HG02884 (cell line): ENCODE results near the gene H2AZ2.

Source experiments
- ATAC-seq: cut with Tn5 transposase; IDR thresholded peaks from one replicate; pipeline ENCODE4 v1.9.1; 2021; ENCODE audit warnings: mild to moderate bottlenecking, moderate library complexity; ENCODE audit not compliant: unreplicated experiment

The H2AZ2 gene

GRCh38 chr7:44847920-44848634 lies at the start of gene H2AZ2:
H2AZ2 (minus strand) TSS chr7:44848087; CDS start chr7:44847971, 116 bp downstream.
- peak; percentile 88 for ATAC-seq

DNA sequence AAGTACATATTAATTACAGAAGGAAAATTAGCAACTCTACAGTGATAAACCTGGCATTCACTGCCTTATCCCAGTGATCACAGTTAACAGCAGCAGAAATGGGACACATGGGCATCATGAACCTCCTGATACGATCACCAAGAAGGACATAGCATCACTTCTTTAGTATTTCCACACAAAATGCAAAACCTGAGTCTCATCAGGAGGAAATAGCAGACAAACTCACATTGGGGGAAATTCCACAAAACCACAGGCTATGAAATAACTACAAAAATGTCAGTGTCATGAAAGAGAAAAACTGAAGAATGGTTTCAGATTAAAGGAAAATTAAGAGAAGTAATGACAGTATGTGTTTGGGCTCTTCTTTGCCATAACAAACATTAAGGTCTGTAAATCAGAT lies 49.4 kb upstream of the H2AZ2 start:
- ATAC-seq: no peak

GRCh38 chr7:44894888-44895580 lies 47.1 kb upstream of the H2AZ2 start:
- no peak for ATAC-seq

DNA sequence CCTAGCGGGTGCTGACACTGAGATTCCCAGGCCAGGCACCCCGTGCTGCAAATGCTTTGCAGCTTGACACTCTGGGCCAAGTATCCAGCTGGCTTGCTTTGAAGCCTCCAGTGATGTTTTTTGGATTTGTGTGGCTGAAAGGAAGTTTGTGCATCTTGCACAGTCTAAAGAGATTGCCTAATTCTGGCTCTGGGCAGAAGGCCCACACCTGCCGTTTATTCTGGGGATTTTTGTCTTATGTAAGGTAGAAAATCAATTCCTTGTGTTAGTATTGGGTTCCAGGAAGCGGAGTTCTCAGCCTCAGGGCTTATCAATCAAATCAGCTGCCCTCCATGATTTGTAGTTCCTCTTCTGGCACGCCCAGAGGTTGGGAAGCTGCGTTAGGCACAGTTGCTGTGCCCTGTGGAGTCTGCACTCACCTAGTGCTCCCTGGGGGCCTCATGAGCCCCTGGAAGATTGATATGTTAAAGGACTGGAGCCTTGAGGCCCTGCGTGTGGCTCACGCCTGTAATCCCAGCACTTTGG lies 45.9 kb upstream of the H2AZ2 start:
- no peak for ATAC-seq

DNA sequence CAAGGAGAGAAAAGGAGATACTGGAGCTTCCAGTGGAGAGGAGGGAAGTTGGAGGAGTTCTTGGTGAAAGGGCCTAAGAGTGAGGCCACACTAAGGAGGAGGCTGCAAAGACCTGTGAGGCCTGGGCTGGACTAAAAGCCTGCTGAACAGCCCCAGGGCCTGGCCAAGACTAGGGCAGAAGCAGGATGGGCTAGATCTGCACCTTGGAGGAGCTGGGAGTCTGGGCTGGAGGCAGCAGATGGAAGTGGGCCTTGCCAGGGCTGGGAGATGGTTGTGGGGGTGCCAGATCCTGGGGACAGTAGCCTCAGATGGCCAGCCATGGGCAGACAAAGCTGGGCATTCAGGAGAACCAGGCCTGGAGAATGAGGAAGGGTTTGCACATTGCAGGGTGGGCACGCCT lies 43.9 kb upstream of the H2AZ2 start:
- ATAC-seq: no peak

DNA sequence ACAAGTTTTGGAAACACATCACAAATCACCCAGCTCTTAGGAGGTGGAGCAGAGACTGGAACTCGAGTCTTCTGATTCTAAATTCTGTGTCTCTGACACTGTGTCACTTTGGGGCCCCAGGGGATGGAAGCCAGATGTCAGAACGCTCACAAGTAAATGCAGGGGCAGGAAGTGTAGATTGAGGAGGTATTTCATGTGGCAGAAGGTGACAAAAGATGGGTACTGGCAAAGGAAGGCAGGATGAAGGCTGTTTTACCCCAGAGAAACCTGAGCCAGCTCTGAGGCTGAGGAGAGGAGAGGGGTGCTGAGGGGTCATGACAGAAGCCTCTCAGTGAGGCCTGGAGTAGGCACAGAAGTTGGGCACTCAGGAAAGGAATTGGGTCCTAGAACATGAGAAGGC lies 43.5 kb upstream of the H2AZ2 start:
- ATAC-seq: no peak

- no peak for ATAC-seq
Observed at GRCh38 chr7:44889086-44889781, 41.3 kb upstream of the H2AZ2 start.

DNA sequence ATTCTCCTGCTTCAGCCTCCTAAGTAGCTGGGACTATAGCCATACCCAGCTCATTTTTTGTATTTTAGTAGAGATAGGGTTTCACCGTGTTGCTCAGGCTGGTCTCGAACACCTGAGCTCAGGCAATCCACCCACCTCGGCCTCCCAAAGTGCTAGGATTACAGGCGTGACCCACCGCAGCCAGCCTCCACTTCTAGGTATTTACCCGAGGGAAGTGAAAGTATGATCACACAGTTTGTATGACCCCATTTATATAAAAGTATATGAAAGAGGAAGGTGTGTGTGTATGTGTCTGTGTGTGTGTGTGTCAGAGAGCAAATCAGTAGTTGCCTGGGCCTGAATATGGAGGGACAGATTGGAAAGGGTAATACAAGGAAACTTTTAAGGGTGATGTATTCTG lies 39.4 kb upstream of the H2AZ2 start:
- no peak for ATAC-seq

- peak; percentile 83 for ATAC-seq
Observed at GRCh38 chr7:44885394-44886317, 37.8 kb upstream of the H2AZ2 start, which contains the start of gene PURB. PURB (minus strand) TSS chr7:44885530; CDS start chr7:44885348, 182 bp downstream.

DNA sequence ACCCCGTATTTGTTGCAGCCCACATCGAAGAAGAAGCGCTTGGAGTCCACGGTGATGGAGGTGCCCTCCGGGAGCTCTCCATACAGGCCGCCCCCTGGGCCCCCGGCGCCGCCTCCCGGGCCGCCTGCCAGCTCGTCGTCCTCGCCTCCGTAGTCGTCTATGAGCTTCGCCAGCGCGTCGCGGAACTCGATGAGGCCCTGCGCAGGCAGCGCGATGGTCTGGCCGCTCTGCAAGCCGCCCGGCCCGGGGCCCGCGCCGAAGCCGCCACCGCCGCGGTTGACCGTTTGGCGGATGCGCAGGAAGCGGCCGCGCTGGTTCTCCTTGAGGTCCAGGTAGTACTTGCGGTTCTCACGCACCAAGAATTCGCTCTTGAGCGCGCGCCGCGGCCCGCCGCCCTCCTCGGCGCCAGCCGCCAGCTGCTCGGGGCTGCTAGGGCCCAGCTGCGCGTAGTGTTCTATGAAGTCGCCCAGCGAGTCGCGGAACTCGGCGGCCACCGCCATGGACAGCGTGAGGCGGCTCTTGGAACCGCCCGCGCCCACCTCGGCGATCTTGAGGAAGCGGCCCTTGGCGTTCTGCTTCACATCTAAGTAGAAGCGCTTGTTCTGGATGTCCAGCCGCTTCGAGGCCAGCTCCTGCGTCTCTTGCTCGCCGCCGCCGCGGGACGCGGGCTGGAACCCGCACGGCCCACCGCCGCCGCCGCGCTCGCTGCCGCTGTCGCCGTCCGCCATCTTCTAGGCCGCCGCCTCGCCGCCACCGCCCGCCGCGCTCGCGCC lies 36.9 kb upstream of the H2AZ2 start:
- ATAC-seq: peak; percentile 10

DNA sequence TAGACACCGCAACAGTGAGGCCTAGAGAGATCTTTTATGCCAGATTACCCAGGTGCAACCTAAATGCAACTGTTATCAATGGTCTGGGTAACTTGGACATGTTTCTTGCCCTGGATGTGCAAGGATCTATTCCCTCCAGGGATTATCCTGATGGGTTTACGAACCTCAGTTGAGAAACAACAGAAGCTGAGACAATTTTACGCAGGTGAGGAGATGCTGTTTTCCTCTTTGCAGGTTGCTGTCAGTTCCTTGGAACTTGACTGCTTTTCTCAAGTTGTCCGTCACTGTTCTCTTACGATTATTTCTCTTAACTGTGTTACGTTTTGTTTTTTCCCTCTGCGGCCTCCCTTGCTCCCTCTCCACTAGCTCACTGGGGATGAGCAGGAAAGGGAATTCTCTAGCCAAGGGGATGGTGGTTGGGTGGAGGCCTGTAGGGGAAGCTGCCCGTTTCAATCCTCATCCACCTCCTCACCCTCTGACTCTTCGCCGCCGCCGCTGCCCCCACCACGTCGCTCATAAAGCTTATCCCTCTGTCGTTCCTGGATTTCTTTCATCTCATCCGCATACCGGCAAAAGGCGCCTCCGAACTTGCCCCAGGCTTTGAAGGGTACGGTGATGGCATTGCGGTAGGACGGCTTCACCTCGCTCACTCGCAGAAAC lies 36.2 kb upstream of the H2AZ2 start:
- no peak for ATAC-seq

GRCh38 chr7:44882899-44883298 lies 35.0 kb upstream of the H2AZ2 start:
- ATAC-seq: no peak

GRCh38 chr7:44881610-44882009 lies 33.7 kb upstream of the H2AZ2 start:
- ATAC-seq: no peak

- no peak for ATAC-seq
Observed at GRCh38 chr7:44881066-44881600, 33.2 kb upstream of the H2AZ2 start.

- ATAC-seq: no peak
Observed at GRCh38 chr7:44880317-44881018, 32.6 kb upstream of the H2AZ2 start.

DNA sequence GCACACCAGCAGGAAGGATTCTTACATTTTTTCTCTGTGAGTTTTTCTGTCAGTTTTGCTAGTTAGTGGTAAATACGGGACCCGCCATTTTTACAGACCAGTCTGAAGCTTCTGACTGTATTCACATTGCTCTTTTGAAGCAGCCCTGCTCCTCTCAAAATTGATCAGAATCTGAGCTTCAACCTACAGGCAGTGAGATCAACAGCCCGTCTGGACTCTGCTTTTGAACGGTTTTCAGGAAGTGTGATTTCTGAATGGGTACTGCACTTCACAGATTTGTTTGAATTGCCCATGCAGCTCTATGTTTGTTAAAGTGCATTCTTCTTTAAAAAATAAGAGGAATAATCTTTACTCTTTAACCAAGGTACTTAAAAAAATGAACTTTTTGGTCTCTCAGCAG lies 28.5 kb upstream of the H2AZ2 start:
- ATAC-seq: no peak

- no peak for ATAC-seq
Observed at GRCh38 chr7:44875241-44875640, 27.4 kb upstream of the H2AZ2 start.

DNA sequence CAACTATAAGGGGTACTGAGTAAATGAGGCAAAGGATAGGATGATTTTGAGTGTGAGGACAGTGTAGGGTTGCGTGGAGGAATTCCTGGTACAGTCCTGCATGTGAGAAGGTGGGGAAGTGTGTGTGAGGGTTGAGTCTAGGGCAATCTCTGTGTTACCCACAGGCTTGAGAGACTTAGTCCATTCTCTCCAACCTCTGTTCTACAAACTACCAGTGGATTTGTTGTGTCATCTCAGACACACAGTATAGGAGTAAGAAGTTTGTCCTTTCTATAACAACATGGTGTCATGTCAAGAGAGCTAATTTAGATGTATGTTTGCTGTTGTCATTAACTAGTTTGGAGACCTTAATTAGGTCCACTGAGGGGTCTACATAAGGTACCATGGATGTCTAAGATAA lies 24.9 kb upstream of the H2AZ2 start:
- ATAC-seq: no peak
